ENCODE results near the gene KRT2. TPM values are rescaled to one million over a fixed set of nuclear protein-coding genes. Genes with fewer than 3 reads are reported as not detected.

The KRT2 gene
- total RNA-seq, 1 experiment from 2014 or later: not detected

- CTCF ChIA-PET: interaction anchor here (2.8 kb wide), 1 partner anchor 193 kb away, joined by 11 read pairs; no protein-coding TSS in a partner anchor
- H3K36me3 Mint-ChIP-seq: no peaks in the 10 kb centered on the region
Measured at GRCh38 chr12:52677126-52677525, 25.1 kb upstream of the KRT2 start.

More at GRCh38 chr12:52677126-52677525, 25.1 kb upstream of the KRT2 start:
- peaks cover 6% of the 10 kb centered on the region; the same call in 1 of the 2 replicates for H3K27me3 Mint-ChIP-seq (ENCODE audit: low read depth)
- H3K9me3 Mint-ChIP-seq: no peaks in the 10 kb centered on the region
- H3K4me3 Mint-ChIP-seq: no peak overlapping the region
- DNase-seq (ENCODE audit: low spot score) (no peak), ATAC-seq (no peak)
- H3K4me1 Mint-ChIP-seq: no peaks in the 10 kb centered on the region
- TF ChIP-seq ZNF671 (CRISPR knock-in tag; IDR thresholded peaks at IDR 0.05): no peak
- TF ChIP-seq AFF4 (CRISPR knock-in tag; IDR thresholded peaks at IDR 0.05; ENCODE audit: borderline replicate concordance): no peak
- no peak for TF ChIP-seq AR (CRISPR knock-in tag; IDR thresholded peaks at IDR 0.05)
- TF ChIP-seq PRDM15 (CRISPR knock-in tag; IDR thresholded peaks at IDR 0.05): no peak
- no peak for TF ChIP-seq ZMAT4 (CRISPR knock-in tag; IDR thresholded peaks at IDR 0.05)
- no peak for TF ChIP-seq SMAD3 (CRISPR knock-in tag; IDR thresholded peaks at IDR 0.05; ENCODE audit: borderline replicate concordance)
- TF ChIP-seq ELF4 (CRISPR knock-in tag; IDR thresholded peaks at IDR 0.05; ENCODE audit: low read depth): no peak
- TF ChIP-seq TCF7 (CRISPR knock-in tag; IDR thresholded peaks at IDR 0.05; ENCODE audit: low read depth): no peak
- no peak for TF ChIP-seq HMGA2 (CRISPR knock-in tag; IDR thresholded peaks at IDR 0.05)
- no peak for TF ChIP-seq RORB (CRISPR knock-in tag; IDR thresholded peaks at IDR 0.05)
- no peak for TF ChIP-seq HMGXB4 (CRISPR knock-in tag; IDR thresholded peaks at IDR 0.05)
- no peak for TF ChIP-seq ESRRA (CRISPR knock-in tag; IDR thresholded peaks at IDR 0.05; ENCODE audit: borderline replicate concordance)
- no peak for TF ChIP-seq NR1H2 (CRISPR knock-in tag; IDR thresholded peaks at IDR 0.05)
- POLR2A ChIA-PET: no interaction called here
- no peak overlapping the region for H3K27ac Mint-ChIP-seq
